Measurements from ENCODE around the gene MPC2.

DNA sequence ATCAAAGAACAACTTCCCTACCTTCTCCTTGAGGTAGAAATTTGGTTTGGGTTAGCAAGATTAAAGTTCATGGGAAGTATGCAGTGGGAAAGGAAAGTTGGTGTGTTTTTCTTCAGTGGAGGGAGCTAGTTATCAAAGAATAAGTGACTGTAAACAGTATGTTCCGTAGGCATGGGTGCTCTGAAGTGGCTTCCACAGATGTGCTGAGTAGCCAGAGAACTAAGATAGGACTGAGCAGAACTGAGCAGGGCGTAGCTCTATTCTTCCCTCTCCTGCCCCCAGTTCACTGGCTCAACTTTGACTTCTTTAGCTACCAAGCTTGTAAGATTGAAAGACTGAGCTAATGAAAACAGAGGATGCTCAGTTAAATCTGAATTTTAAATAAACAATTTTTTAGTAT, 26.3 kb downstream of the MPC2 start:
- TF ChIP-seq, protein P1, sequence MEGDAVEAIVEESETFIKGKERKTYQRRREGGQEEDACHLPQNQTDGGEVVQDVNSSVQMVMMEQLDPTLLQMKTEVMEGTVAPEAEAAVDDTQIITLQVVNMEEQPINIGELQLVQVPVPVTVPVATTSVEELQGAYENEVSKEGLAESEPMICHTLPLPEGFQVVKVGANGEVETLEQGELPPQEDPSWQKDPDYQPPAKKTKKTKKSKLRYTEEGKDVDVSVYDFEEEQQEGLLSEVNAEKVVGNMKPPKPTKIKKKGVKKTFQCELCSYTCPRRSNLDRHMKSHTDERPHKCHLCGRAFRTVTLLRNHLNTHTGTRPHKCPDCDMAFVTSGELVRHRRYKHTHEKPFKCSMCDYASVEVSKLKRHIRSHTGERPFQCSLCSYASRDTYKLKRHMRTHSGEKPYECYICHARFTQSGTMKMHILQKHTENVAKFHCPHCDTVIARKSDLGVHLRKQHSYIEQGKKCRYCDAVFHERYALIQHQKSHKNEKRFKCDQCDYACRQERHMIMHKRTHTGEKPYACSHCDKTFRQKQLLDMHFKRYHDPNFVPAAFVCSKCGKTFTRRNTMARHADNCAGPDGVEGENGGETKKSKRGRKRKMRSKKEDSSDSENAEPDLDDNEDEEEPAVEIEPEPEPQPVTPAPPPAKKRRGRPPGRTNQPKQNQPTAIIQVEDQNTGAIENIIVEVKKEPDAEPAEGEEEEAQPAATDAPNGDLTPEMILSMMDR (conservative IDR thresholded peaks at IDR 0.05 in 1 of 2, IDR thresholded peaks at IDR 0.05 in 1 of 2; ENCODE audit: extremely low read depth in 1 of 2, insufficient read depth in 1 of 2, low read depth in 1 of 2, low read length in 2 of 2): no peak
- TF ChIP-seq EZH2 (IDR thresholded peaks at IDR 0.05; ENCODE audit: borderline replicate concordance, low read length): no peak
